Type B pancreatic cell (in vitro differentiated cells): Measurements from ENCODE around the gene HSPA4. TPM values are rescaled to one million over a fixed set of nuclear protein-coding genes. Genes with fewer than 3 reads are reported as not detected.
A peak's percentile ranks its signal among the peaks of the same experiment; 100 is the strongest.
"Not testable (repeated sequence)": the region's sequence is repeated elsewhere in the genome, so short reads cannot be mapped to it uniquely, and the experiment has no call there.

ENCODE experiments used
- DNase-seq: peaks from one replicate; pipeline ENCODE4 v3.0.0; 2021; ENCODE audit warnings: mixed read lengths; ENCODE audit not compliant: unreplicated experiment; ENCODE audit errors: extremely low spot score
- H3K27ac Mint-ChIP-seq: 2 replicates; pipeline ENCODE4 v1.8.0; 2021; ENCODE audit warnings: mild to moderate bottlenecking, mixed read lengths
- H3K27me3 Mint-ChIP-seq: 2 replicates; pipeline ENCODE4 v1.8.0; 2021; ENCODE audit warnings: mixed read lengths
- H3K36me3 Mint-ChIP-seq: 2 replicates; pipeline ENCODE4 v1.8.0; 2021; ENCODE audit warnings: mixed read lengths
- H3K4me1 Mint-ChIP-seq: one replicate; pipeline ENCODE4 v1.8.0; 2021; ENCODE audit warnings: mixed read lengths; ENCODE audit not compliant: unreplicated experiment
- H3K4me3 Mint-ChIP-seq: 2 replicates; pipeline ENCODE4 v1.8.0; 2021; ENCODE audit warnings: mild to moderate bottlenecking, mixed read lengths
- H3K9me3 Mint-ChIP-seq: 2 replicates; pipeline ENCODE4 v1.8.0; 2021; ENCODE audit warnings: mixed read lengths
- long read RNA-seq: library from polyadenylated mRNA; unstranded; transcript quantifications from one replicate; pipeline ENCODE4 v2.0.0, GENCODE V29; 2020
- total RNA-seq: library from RNA; stranded (reverse); gene quantifications from 2 replicates; pipeline ENCODE4 v1.2.1, GENCODE V29; 2021; ENCODE audit warnings: low replicate concordance
- TF ChIP-seq, protein P1 (sequence below): fragments of 200-600 bp; sonication (generic); conservative IDR thresholded peaks from 2 replicates; pipeline ENCODE4 v1.5.0; 2021; ENCODE audit warnings: antibody characterized with exemption, mild to moderate bottlenecking

Gene HSPA4
- 134 and 140 TPM in 2 replicates for total RNA-seq
- long read RNA-seq, full-length matches to known transcripts: 651 of 777 reads
- long read RNA-seq, partial matches to known transcripts: 63 of 777 reads
- long read RNA-seq, other reads (novel, unspliced or antisense): 63 of 777 reads

DNA sequence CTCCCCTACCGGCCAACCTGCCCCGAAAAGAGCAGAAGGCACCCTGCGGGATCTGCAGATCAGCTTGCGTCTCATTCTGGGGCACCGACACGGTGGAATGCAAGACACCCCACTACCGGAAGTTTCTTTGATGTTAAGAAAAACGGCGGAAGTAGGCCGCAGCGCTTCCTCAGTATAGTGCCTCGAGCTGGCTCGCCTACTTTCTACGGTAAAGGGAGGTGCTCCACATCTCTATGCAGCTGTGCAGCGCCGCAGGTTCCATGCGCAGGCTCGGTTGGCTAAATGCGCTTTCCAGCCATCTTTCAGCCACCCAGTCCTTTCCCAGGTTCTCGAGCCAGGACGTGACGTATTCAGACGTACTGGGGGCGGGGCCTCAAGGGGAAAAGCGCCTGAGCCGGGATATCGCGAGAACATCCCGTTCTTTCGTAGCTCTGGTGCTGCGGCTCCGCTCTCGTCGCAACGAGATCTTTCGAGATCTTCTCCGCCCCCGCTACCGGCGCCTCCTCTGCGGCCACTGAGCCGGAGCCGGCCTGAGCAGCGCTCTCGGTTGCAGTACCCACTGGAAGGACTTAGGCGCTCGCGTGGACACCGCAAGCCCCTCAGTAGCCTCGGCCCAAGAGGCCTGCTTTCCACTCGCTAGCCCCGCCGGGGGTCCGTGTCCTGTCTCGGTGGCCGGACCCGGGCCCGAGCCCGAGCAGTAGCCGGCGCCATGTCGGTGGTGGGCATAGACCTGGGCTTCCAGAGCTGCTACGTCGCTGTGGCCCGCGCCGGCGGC, at the start of gene HSPA4:
Gene HSPA4, plus strand, starts transcription at position 472 of the 775 bp plus-strand sequence. Its CDS starts 238 bp downstream, at position 710.
- Mint-ChIP-seq H3K27me3 (no peaks in the 10 kb centered on the region), H3K4me1 (peaks cover 36% of the 10 kb centered on the region), H3K4me3 (peak within 1 kb of the TSS; percentile 91), H3K9me3 (no peaks in the 10 kb centered on the region), H3K36me3 (peaks cover 6% of the 10 kb centered on the region), H3K27ac (peak within 1 kb of the TSS; percentile 99)
- peak; percentile 97 for DNase-seq
- TF ChIP-seq, protein P1, sequence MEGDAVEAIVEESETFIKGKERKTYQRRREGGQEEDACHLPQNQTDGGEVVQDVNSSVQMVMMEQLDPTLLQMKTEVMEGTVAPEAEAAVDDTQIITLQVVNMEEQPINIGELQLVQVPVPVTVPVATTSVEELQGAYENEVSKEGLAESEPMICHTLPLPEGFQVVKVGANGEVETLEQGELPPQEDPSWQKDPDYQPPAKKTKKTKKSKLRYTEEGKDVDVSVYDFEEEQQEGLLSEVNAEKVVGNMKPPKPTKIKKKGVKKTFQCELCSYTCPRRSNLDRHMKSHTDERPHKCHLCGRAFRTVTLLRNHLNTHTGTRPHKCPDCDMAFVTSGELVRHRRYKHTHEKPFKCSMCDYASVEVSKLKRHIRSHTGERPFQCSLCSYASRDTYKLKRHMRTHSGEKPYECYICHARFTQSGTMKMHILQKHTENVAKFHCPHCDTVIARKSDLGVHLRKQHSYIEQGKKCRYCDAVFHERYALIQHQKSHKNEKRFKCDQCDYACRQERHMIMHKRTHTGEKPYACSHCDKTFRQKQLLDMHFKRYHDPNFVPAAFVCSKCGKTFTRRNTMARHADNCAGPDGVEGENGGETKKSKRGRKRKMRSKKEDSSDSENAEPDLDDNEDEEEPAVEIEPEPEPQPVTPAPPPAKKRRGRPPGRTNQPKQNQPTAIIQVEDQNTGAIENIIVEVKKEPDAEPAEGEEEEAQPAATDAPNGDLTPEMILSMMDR: no peak

- peaks cover 11% of the 10 kb centered on the region for H3K36me3 Mint-ChIP-seq
- DNase-seq: no peak
- no peaks in the 10 kb centered on the region for H3K4me1 Mint-ChIP-seq
- no peaks in the 10 kb centered on the region for H3K27me3 Mint-ChIP-seq
- no peak overlapping the region for H3K27ac Mint-ChIP-seq
- no peaks in the 10 kb centered on the region for H3K9me3 Mint-ChIP-seq
- H3K4me3 Mint-ChIP-seq: no peak overlapping the region
- TF ChIP-seq, protein P1: no peak
Measured at GRCh38 chr5:133006653-133007052, 45.2 kb upstream of the HSPA4 start.

GRCh38 chr5:133008455-133008854, 43.4 kb upstream of the HSPA4 start:
- not testable (repeated sequence) for H3K4me1 Mint-ChIP-seq, DNase-seq, H3K4me3 Mint-ChIP-seq, H3K27me3 Mint-ChIP-seq, H3K27ac Mint-ChIP-seq, H3K9me3 Mint-ChIP-seq
- H3K36me3 Mint-ChIP-seq: peaks cover 12% of the 10 kb centered on the region

DNA sequence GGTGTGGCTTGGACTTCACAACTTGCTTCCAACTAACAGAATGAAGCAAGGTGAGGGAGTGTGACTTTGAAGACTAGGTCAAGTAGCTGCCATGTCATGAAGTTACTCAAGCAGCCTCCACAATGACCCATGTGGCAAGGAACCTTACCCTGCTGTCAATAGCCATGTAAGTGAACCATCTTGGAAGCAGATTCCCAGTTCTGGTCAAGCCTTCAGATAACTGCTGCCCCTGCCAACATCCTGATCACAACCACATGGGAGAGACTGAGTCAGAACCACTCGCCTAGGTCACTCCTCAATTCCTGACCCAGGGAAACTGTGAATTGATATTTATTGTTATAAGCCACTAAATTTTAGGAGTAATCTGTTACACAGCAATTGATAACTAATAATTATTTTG, 36.3 kb upstream of the HSPA4 start:
- Mint-ChIP-seq H3K27me3 (no peaks in the 10 kb centered on the region), H3K4me3 (no peak overlapping the region), H3K36me3 (peaks cover 13% of the 10 kb centered on the region), H3K9me3 (no peaks in the 10 kb centered on the region), H3K4me1 (peaks cover 7% of the 10 kb centered on the region), H3K27ac (no peak overlapping the region)
- TF ChIP-seq, protein P1: no peak
- DNase-seq: no peak

DNA sequence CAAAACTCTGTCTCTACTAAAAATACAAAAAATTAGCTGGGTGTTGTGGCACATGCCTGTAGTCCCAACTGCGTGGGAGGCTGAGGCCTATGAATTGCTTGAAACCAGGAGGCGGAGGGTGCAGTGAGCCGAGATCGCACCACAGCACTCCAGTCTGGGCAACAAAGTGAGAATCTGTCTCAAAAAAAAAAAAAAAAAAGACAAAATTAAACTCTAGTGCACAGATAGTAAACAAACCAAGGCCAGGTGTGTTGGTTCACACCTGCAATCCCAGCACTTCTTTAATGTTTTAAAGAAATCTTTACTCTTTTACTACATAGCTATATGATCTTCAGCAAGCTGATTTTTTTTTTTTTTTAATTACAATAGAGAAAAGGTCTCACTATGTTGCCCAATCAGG, 33.8 kb upstream of the HSPA4 start:
- Mint-ChIP-seq H3K4me1 (peaks cover 7% of the 10 kb centered on the region), H3K27ac (no peak overlapping the region), H3K9me3 (no peaks in the 10 kb centered on the region), H3K36me3 (peaks cover 13% of the 10 kb centered on the region), H3K4me3 (no peak overlapping the region), H3K27me3 (no peaks in the 10 kb centered on the region)
- no peak for DNase-seq
- TF ChIP-seq, protein P1: no peak

- H3K9me3 Mint-ChIP-seq, H3K27me3 Mint-ChIP-seq, DNase-seq, H3K27ac Mint-ChIP-seq, H3K4me3 Mint-ChIP-seq: not testable (repeated sequence)
- H3K36me3 Mint-ChIP-seq: peaks cover 16% of the 10 kb centered on the region
- H3K4me1 Mint-ChIP-seq: peaks cover 11% of the 10 kb centered on the region
Measured at GRCh38 chr5:133019471-133019870, 32.3 kb upstream of the HSPA4 start.
